ENCODE data around the gene RAI1.

RAI1 gene

GRCh38 chr17:17816240-17816814 is 135.1 kb downstream of the RAI1 start:
- H3K4me3 ChIP-seq (ENCODE audit: low read depth, low read length) = no peak overlapping the region
- no peak for DNase-seq (ENCODE audit: low read depth)

- no peak overlapping the region for H3K4me3 ChIP-seq (ENCODE audit: low read depth, low read length)
- DNase-seq (ENCODE audit: low read depth) = no peak
Measured at GRCh38 chr17:17816831-17817551, 135.7 kb downstream of the RAI1 start.

GRCh38 chr17:17817552-17817947 is 136.3 kb downstream of the RAI1 start:
- no peak overlapping the region for H3K4me3 ChIP-seq (ENCODE audit: low read depth, low read length)
- DNase-seq (ENCODE audit: low read depth) = no peak

GRCh38 chr17:17818088-17818526 is 136.8 kb downstream of the RAI1 start:
- no peak for DNase-seq (ENCODE audit: low read depth)
- H3K4me3 ChIP-seq (ENCODE audit: low read depth, low read length) = no peak overlapping the region

- no peak overlapping the region for H3K4me3 ChIP-seq (ENCODE audit: low read depth, low read length)
- no peak for DNase-seq (ENCODE audit: low read depth)
Measured at GRCh38 chr17:17819111-17819510, 137.9 kb downstream of the RAI1 start.

- peak; percentile 74 for DNase-seq (ENCODE audit: low read depth)
- no peak overlapping the region for H3K4me3 ChIP-seq (ENCODE audit: low read depth, low read length)
Measured at GRCh38 chr17:17819561-17819995, 138.3 kb downstream of the RAI1 start.

GRCh38 chr17:17820046-17820445 is 138.8 kb downstream of the RAI1 start:
- no peak overlapping the region for H3K4me3 ChIP-seq (ENCODE audit: low read depth, low read length)
- DNase-seq (ENCODE audit: low read depth) = no peak

GRCh38 chr17:17820463-17821158 is 139.4 kb downstream of the RAI1 start:
- no peak for DNase-seq (ENCODE audit: low read depth)
- no peak overlapping the region for H3K4me3 ChIP-seq (ENCODE audit: low read depth, low read length)

- no peak for DNase-seq (ENCODE audit: low read depth)
- peak overlapping the region; percentile 48 for H3K4me3 ChIP-seq (ENCODE audit: low read depth, low read length)
Measured at GRCh38 chr17:17822189-17822588, 140.9 kb downstream of the RAI1 start.

GRCh38 chr17:17822616-17823015 is 141.4 kb downstream of the RAI1 start:
- peak overlapping the region; percentile 48 for H3K4me3 ChIP-seq (ENCODE audit: low read depth, low read length)
- DNase-seq (ENCODE audit: low read depth) = no peak

- peak overlapping the region; percentile 48 for H3K4me3 ChIP-seq (ENCODE audit: low read depth, low read length)
- DNase-seq (ENCODE audit: low read depth) = no peak
Measured at GRCh38 chr17:17823433-17824118, 142.3 kb downstream of the RAI1 start.

- no peak for DNase-seq (ENCODE audit: low read depth)
- H3K4me3 ChIP-seq (ENCODE audit: low read depth, low read length) = peak overlapping the region; percentile 1
Measured at GRCh38 chr17:17824119-17824782, 143.0 kb downstream of the RAI1 start.

- DNase-seq (ENCODE audit: low read depth) = no peak
- no peak overlapping the region for H3K4me3 ChIP-seq (ENCODE audit: low read depth, low read length)
Measured at GRCh38 chr17:17824783-17825614, 143.7 kb downstream of the RAI1 start.

- DNase-seq (ENCODE audit: low read depth) = no peak
- no peak overlapping the region for H3K4me3 ChIP-seq (ENCODE audit: low read depth, low read length)
Measured at GRCh38 chr17:17826342-17826713, 145.1 kb downstream of the RAI1 start.

GRCh38 chr17:17826942-17827785 is 145.9 kb downstream of the RAI1 start:
- DNase-seq (ENCODE audit: low read depth) = no peak
- H3K4me3 ChIP-seq (ENCODE audit: low read depth, low read length) = no peak overlapping the region

- no peak for DNase-seq (ENCODE audit: low read depth)
- H3K4me3 ChIP-seq (ENCODE audit: low read depth, low read length) = no peak overlapping the region
Measured at GRCh38 chr17:17827826-17828621, 146.8 kb downstream of the RAI1 start.

GRCh38 chr17:17830269-17830567 is 149.0 kb downstream of the RAI1 start:
- DNase-seq (ENCODE audit: low read depth) = no peak
- no peak overlapping the region for H3K4me3 ChIP-seq (ENCODE audit: low read depth, low read length)

All from skeletal muscle cell (primary cell).